Motor neuron (in vitro differentiated cells): ENCODE measurements around the gene CYTL1. TPM values are rescaled to one million over a fixed set of nuclear protein-coding genes. Genes with fewer than 3 reads are reported as not detected.
A peak's percentile ranks its signal among the peaks of the same experiment; 100 is the strongest.

Source experiments
- ATAC-seq, 8 experiments: fragments of 200-7000 bp; cut with Tn5 transposase; replicated peaks in 6 of 8; 2 replicates each; pipeline ENCODE4 v1.8.0; 2021; ENCODE audit warnings: mild to moderate bottlenecking in 8 of 8, moderate library complexity in 8 of 8
- H3K27ac ChIP-seq, 2 donors: fragments of 250-450 bp; sonication (Bioruptor Pico); 2 replicates each; pipeline ENCODE4 v1.9.0; 2021; ENCODE audit warnings: antibody characterized with exemption in 2 of 2, mild to moderate bottlenecking in 2 of 2, moderate library complexity in 1 of 2
- H3K4me1 ChIP-seq, 2 donors: fragments of 250-450 bp; sonication (Bioruptor Pico); replicated peaks in 1 of 2; 2 replicates each; pipeline ENCODE4 v1.6.1; 2021; ENCODE audit warnings: antibody characterized with exemption in 2 of 2, mild to moderate bottlenecking in 2 of 2, moderate library complexity in 1 of 2
- H3K4me3 ChIP-seq, 5 donors: fragments of 250-450 bp; sonication (Bioruptor Pico); 2 replicates each; pipeline ENCODE4 v1.9.0; 2021; ENCODE audit warnings: antibody characterized with exemption in 5 of 5, mild to moderate bottlenecking in 5 of 5, moderate library complexity in 4 of 5
- WGBS, 10 experiments: fragments of 450-650 bp; shearing (Covaris generic); methylation state at CpG; one replicate each; pipeline ENCODE4 v1.0.0; 2022; 5-methylcytosine and 5-hydroxymethylcytosine counted together
- in situ Hi-C, 9 experiments: fragments of 400-800 bp; cut with MboI; loops; one replicate each; pipeline ENCODE4 v1.15.0; 2021; ENCODE audit warnings: low sequenced_read_pairs in 9 of 9, low pct_unique_long_range_greater_than_20kb in 2 of 9; ENCODE audit not compliant: unreplicated experiment in 9 of 9
- total RNA-seq, 8 experiments: library from RNA; unstranded; fragments of 300-600 nt; gene quantifications; 2 replicates each; pipeline versions ENCODE4 v1.2.3 to v1.2.4, GENCODE V29; 2022

The CYTL1 gene
- total RNA-seq, 8 experiments from 2014 or later = 0.22 to 45.2 (median 5.6) TPM; not detected in 2

- peaks cover 0 to 6% of the 10 kb centered on the region in 2 donors for H3K4me1 ChIP-seq
- WGBS, 10 experiments = 90 to 100% (median 100%) methylated on average over 1 to 3 of the region's 5 CpGs; no CpG with 5 or more reads in 4 of the 10 experiments
- no peak overlapping the region for H3K4me3 ChIP-seq
- in situ Hi-C loops = no loop called here
- no peak for ATAC-seq
- no peak overlapping the region for H3K27ac ChIP-seq
Observed at GRCh38 chr4:4992833-4993232, 26.4 kb downstream of the CYTL1 start.

- H3K4me1 ChIP-seq = peaks cover 0 to 6% of the 10 kb centered on the region in 2 donors
- H3K27ac ChIP-seq = no peak overlapping the region
- 19 to 100% (median 91%) methylated on average over 1 to 8 of the region's 14 CpGs; no CpG with 5 or more reads in 1 of the 10 experiments for WGBS, 10 experiments
- in situ Hi-C loops = no loop called here
- ATAC-seq = peak in 2 of 8 experiments; percentile 1 to 2
- no peak overlapping the region for H3K4me3 ChIP-seq
Observed at GRCh38 chr4:4991541-4992099, 27.6 kb downstream of the CYTL1 start.

- in situ Hi-C loops = no loop called here
- no peak overlapping the region for H3K27ac ChIP-seq
- peaks cover 0 to 6% of the 10 kb centered on the region in 2 donors for H3K4me1 ChIP-seq
- no peak overlapping the region for H3K4me3 ChIP-seq
- peak in 5 of 8 experiments; percentile 31 to 93 (median 74) for ATAC-seq
- 0 to 100% (median 74%) methylated on average over 3 to 7 of the region's 15 CpGs; no CpG with 5 or more reads in 5 of the 10 experiments for WGBS, 10 experiments
Observed at GRCh38 chr4:4990857-4991540, 28.3 kb downstream of the CYTL1 start.

GRCh38 chr4:4990329-4990728 lies 28.9 kb downstream of the CYTL1 start:
- Histone ChIP-seq H3K27ac (no peak overlapping the region), H3K4me1 (peaks cover 0 to 4% of the 10 kb centered on the region in 2 donors), H3K4me3 (no peak overlapping the region)
- WGBS, 10 experiments = 0 to 100% (median 70%) methylated on average over 1 to 3 of the region's 3 CpGs; no CpG with 5 or more reads in 2 of the 10 experiments
- no peak for ATAC-seq
- in situ Hi-C loops = no loop called here

- Histone ChIP-seq H3K27ac (no peak overlapping the region), H3K4me3 (no peak overlapping the region), H3K4me1 (no peaks in the 10 kb centered on the region)
- in situ Hi-C loops = no loop called here
- no peak for ATAC-seq
- 75 to 100% (median 95%) methylated on average over 1 to 10 of the region's 10 CpGs; no CpG with 5 or more reads in 2 of the 10 experiments for WGBS, 10 experiments
Observed at GRCh38 chr4:4989083-4989622, 30.1 kb downstream of the CYTL1 start.

GRCh38 chr4:4987656-4988055 lies 31.6 kb downstream of the CYTL1 start:
- Histone ChIP-seq H3K4me1 (no peaks in the 10 kb centered on the region), H3K4me3 (no peak overlapping the region), H3K27ac (no peak overlapping the region)
- no peak for ATAC-seq
- WGBS, 10 experiments = 55 to 100% (median 93%) methylated on average over 1 to 2 of the region's 10 CpGs; no CpG with 5 or more reads in 7 of the 10 experiments
- in situ Hi-C loops = no loop called here

- in situ Hi-C loops = no loop called here
- peak in 1 of 8 experiments; percentile 90 for ATAC-seq
Observed at GRCh38 chr4:4986841-4987240, 32.4 kb downstream of the CYTL1 start.

GRCh38 chr4:4985844-4986243 lies 33.4 kb downstream of the CYTL1 start:
- in situ Hi-C loops = no loop called here
- WGBS, 10 experiments = 0 to 88% (median 63%) methylated on average over 1 of the region's 1 CpG; no CpG with 5 or more reads in 6 of the 10 experiments
- no peak overlapping the region for H3K27ac ChIP-seq
- no peaks in the 10 kb centered on the region for H3K4me1 ChIP-seq
- peak in 1 of 8 experiments; percentile 35 for ATAC-seq
- H3K4me3 ChIP-seq = no peak overlapping the region

More at GRCh38 chr4:4986841-4987240, 32.4 kb downstream of the CYTL1 start:
- H3K4me1 ChIP-seq = no peaks in the 10 kb centered on the region
- H3K4me3 ChIP-seq = no peak overlapping the region
- 83 to 96% (median 86%) methylated on average over 1 to 5 of the region's 5 CpGs; no CpG with 5 or more reads in 4 of the 10 experiments for WGBS, 10 experiments
- H3K27ac ChIP-seq = no peak overlapping the region

- Histone ChIP-seq H3K27ac (no peak overlapping the region), H3K4me3 (no peak overlapping the region), H3K4me1 (no peaks in the 10 kb centered on the region)
- 73 to 100% (median 88%) methylated on average over 1 to 2 of the region's 2 CpGs; no CpG with 5 or more reads in 4 of the 10 experiments for WGBS, 10 experiments
- in situ Hi-C loops = no loop called here
- no peak for ATAC-seq
Observed at GRCh38 chr4:4985036-4985435, 34.2 kb downstream of the CYTL1 start.

- no peak for ATAC-seq
- in situ Hi-C loops = no loop called here
- no peaks in the 10 kb centered on the region for H3K4me1 ChIP-seq
- no peak overlapping the region for H3K27ac ChIP-seq
- no peak overlapping the region for H3K4me3 ChIP-seq
- 0 to 100% (median 80%) methylated on average over 1 of the region's 2 CpGs; no CpG with 5 or more reads in 5 of the 10 experiments for WGBS, 10 experiments
Observed at GRCh38 chr4:4984186-4984585, 35.1 kb downstream of the CYTL1 start.

- ATAC-seq = peak in 3 of 8 experiments; percentile 77 to 90 (median 89)
Observed at GRCh38 chr4:4981827-4982226, 37.4 kb downstream of the CYTL1 start.

GRCh38 chr4:4981427-4981826 lies 37.8 kb downstream of the CYTL1 start:
- in situ Hi-C loops = no loop called here
- ATAC-seq = peak in 3 of 8 experiments; percentile 63 to 80 (median 64)
- Histone ChIP-seq H3K4me1 (no peaks in the 10 kb centered on the region), H3K4me3 (no peak overlapping the region), H3K27ac (no peak overlapping the region)
- WGBS, 10 experiments = 0 to 65% (median 36%) methylated on average over 1 to 3 of the region's 3 CpGs; no CpG with 5 or more reads in 4 of the 10 experiments

More at GRCh38 chr4:4981827-4982226, 37.4 kb downstream of the CYTL1 start:
- in situ Hi-C loops = no loop called here
- H3K27ac ChIP-seq = no peak overlapping the region
- H3K4me1 ChIP-seq = no peaks in the 10 kb centered on the region
- no peak overlapping the region for H3K4me3 ChIP-seq
- 0 to 68% (median 33%) methylated on average over 1 to 5 of the region's 8 CpGs; no CpG with 5 or more reads in 3 of the 10 experiments for WGBS, 10 experiments

GRCh38 chr4:4980621-4981230 lies 38.5 kb downstream of the CYTL1 start:
- 12 to 67% (median 59%) methylated on average over 2 to 8 of the region's 12 CpGs; no CpG with 5 or more reads in 2 of the 10 experiments for WGBS, 10 experiments
- in situ Hi-C loops = no loop called here

More at GRCh38 chr4:4980621-4981230, 38.5 kb downstream of the CYTL1 start:
- peak in 1 of 8 experiments; percentile 60 for ATAC-seq
- no peak overlapping the region for H3K4me3 ChIP-seq
- H3K27ac ChIP-seq = no peak overlapping the region
- no peaks in the 10 kb centered on the region for H3K4me1 ChIP-seq
